HL-60 (cell line): Measurements from ENCODE around the gene OR51B5.

ENCODE experiments used
- POLR2AphosphoS5 ChIP-seq: IDR thresholded peaks from 2 replicates; pipeline ENCODE4 v1.6.1; 2012; ENCODE audit warnings: low read depth
- TF ChIP-seq, protein P1 (sequence below): IDR thresholded peaks from one replicate; pipeline ENCODE4 v1.5.1; 2011; ENCODE audit warnings: low read length, control low read depth, inconsistent platforms; ENCODE audit not compliant: insufficient read depth
- TF ChIP-seq, protein P2 (sequence below): IDR thresholded peaks from 2 replicates; pipeline ENCODE4 v1.6.1; 2012; ENCODE audit warnings: low read depth; ENCODE audit not compliant: insufficient replicate concordance

GRCh38 chr11:5317292-5317691 lies 26.0 kb downstream of the OR51B5 start:
- TF ChIP-seq, protein P1, sequence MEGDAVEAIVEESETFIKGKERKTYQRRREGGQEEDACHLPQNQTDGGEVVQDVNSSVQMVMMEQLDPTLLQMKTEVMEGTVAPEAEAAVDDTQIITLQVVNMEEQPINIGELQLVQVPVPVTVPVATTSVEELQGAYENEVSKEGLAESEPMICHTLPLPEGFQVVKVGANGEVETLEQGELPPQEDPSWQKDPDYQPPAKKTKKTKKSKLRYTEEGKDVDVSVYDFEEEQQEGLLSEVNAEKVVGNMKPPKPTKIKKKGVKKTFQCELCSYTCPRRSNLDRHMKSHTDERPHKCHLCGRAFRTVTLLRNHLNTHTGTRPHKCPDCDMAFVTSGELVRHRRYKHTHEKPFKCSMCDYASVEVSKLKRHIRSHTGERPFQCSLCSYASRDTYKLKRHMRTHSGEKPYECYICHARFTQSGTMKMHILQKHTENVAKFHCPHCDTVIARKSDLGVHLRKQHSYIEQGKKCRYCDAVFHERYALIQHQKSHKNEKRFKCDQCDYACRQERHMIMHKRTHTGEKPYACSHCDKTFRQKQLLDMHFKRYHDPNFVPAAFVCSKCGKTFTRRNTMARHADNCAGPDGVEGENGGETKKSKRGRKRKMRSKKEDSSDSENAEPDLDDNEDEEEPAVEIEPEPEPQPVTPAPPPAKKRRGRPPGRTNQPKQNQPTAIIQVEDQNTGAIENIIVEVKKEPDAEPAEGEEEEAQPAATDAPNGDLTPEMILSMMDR, result no peak
- TF ChIP-seq, protein P2, sequence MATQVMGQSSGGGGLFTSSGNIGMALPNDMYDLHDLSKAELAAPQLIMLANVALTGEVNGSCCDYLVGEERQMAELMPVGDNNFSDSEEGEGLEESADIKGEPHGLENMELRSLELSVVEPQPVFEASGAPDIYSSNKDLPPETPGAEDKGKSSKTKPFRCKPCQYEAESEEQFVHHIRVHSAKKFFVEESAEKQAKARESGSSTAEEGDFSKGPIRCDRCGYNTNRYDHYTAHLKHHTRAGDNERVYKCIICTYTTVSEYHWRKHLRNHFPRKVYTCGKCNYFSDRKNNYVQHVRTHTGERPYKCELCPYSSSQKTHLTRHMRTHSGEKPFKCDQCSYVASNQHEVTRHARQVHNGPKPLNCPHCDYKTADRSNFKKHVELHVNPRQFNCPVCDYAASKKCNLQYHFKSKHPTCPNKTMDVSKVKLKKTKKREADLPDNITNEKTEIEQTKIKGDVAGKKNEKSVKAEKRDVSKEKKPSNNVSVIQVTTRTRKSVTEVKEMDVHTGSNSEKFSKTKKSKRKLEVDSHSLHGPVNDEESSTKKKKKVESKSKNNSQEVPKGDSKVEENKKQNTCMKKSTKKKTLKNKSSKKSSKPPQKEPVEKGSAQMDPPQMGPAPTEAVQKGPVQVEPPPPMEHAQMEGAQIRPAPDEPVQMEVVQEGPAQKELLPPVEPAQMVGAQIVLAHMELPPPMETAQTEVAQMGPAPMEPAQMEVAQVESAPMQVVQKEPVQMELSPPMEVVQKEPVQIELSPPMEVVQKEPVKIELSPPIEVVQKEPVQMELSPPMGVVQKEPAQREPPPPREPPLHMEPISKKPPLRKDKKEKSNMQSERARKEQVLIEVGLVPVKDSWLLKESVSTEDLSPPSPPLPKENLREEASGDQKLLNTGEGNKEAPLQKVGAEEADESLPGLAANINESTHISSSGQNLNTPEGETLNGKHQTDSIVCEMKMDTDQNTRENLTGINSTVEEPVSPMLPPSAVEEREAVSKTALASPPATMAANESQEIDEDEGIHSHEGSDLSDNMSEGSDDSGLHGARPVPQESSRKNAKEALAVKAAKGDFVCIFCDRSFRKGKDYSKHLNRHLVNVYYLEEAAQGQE, result no peak
- TF ChIP-seq POLR2AphosphoS5, result no peak
